AML-193 (cell line): ENCODE results near the gene ORC3.

Experiments used
- DNase-seq, 2 experiments: peaks; one replicate each; lab custom pipeline; 2025; lab: John Stamatoyannopoulos, UW

The ORC3 gene

DNA sequence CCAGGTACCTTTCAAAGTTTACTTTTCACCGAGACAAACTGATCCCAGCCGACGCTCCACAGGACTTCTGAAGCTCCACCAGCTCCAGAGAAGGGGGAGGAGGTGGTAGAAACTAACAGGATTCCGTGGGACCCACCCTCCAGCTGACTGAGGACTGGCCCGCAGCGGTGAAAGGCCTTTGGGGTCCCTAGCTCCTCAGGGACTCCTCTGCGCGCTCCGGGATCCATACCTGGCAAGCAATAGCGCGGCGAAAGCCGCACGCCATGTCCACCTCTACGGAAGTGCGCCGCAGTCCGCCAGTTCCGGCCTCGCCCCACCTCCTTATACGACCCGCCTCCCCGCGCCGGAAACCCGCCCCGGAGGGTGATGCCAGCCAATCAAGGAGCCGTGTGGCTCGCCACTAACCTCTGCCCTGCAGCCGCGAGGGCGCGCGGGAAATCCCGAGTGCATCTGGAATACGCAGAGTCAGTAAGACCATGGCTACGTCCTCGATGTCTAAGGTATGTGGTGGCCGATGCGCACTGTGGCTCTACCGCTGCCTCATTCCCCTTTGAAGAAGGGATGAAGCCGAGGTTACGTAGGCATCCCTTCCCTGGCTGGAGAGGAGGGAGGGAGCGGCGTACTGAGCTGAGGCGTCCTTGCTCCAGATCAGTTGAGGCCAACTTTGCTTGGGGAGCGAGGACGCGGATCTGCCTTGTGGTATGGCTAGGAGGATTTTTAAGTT, at the start of gene ORC3, which contains the start of gene RARS2:
Gene ORC3, plus strand, starts transcription at position 443 of the 724 bp plus-strand sequence. Its CDS starts 34 bp downstream, at position 477.
Gene RARS2, minus strand, starts transcription at position 295 of the 724 bp plus-strand sequence. Its CDS starts 30 bp downstream, at position 265.
- peak; percentile 94 to 97 for DNase-seq

GRCh38 chr6:87540539-87540938, 49.4 kb upstream of the ORC3 start:
- no peak for DNase-seq

- DNase-seq: no peak
These were observed 48.9 kb upstream of the ORC3 start for GRCh38 chr6:87541041-87541440.

GRCh38 chr6:87541744-87542143, 48.2 kb upstream of the ORC3 start:
- no peak for DNase-seq

DNA sequence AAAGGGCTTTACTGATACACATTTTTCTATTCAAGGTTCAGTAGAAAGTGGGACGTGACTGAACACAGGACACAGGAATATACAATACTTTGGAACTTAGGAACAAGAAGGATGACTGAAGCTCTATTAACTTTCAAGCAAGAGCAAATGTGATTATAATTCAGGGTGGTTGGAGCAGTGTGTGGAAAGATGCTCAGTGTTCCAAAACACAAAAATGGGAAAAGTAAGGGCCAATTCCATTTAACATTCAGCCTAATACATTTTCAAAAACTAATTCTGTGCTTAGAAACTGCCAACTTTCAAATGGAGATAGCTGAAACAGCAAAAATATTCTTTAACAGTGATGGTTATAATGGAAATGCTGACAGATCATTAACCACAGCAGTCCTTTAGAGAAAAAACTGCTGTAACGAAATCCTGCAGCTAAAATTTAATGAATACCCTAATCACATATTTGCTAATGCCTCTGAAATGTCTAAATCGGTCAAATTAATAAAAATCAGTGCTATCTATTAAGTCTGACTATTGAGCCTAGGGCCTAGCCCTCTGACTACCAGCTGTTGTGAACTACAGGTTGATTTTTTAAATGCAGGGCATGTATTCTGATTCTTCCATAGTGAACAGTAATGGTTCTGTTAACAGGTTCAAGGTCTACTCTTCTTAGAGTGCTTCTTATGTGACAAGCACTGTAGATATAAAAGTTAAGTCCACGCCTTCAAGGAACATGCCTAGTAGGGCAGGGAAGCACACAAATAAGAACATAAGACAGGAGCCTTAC, 46.0 kb upstream of the ORC3 start:
- no peak for DNase-seq

DNA sequence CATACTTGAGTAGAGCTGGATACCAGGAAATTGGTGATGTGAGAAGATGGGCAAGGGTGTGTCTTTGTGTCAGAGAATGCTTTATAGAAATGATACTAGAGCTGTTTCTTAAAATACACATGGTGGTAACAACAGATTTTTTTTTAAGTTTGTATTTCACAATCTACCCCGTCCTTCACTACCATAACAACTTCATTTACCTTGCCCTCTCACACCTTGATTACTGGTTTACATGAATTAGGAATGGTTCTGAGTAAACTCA, 45.5 kb upstream of the ORC3 start:
- DNase-seq: no peak

DNA sequence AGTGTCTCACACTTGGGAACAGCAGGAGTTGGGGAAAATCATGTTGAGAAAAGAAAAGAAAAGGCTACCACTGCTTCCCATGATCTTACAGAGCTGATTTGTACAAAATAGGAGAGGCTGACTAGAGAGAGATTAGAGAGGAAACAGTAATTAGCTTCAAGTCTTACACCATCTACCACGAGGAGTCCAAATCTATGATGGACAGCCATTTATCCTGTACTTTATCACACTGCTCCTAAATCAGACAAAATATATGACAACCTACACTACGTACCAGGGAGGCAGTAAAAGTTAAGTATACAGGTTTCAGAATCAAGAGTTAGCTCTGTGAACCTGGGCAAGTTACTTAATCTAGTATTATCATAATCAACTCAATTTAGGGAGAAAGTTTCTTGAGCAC, 38.1 kb upstream of the ORC3 start:
- no peak for DNase-seq

DNA sequence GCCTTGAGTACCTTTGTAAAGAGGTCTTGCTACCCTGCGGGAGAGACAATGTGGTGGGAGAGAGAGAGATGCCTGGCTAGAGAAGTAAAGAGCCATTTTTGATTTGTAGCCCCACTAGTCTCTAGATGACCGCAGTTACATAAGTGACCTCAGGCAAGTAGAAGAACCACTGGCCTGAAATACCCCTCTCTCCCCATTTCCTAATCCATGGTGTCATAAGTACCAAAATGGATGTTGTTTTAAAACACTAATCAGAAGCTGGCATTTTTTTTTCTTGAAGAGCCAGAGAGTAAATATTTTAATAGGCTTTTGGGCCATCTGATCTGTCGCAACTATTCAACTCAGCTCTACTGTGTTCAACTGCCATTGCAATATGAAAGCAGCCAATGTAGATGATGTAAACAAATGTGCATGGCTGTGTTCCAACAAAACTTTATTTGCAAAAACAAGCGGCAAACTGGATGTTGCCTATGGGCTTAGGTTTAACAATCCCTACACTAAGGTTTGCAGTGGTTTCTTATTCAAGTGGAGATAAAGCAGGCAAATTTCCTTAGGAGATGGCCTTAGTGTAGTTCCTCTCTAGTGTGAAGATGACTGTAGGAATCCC, 36.7 kb upstream of the ORC3 start:
- DNase-seq: no peak

DNA sequence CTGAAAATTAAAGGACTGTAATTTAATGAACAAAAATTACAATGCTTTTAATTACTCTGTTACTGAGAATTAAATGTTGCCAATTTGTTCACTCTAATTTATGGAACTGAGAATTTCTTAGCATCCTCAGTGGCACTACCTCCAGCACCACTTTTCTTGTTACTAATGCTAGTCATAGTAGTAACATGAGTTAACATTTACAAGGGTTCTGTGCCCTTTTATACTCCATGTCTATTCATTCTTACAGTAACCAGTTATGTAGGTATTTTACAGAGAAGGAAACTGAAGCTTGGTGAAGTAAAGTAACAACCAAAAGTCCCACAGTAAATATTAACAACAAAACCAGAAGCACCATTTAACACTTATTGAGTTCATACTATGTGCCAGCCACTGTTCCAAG, 34.4 kb upstream of the ORC3 start:
- DNase-seq: no peak

DNA sequence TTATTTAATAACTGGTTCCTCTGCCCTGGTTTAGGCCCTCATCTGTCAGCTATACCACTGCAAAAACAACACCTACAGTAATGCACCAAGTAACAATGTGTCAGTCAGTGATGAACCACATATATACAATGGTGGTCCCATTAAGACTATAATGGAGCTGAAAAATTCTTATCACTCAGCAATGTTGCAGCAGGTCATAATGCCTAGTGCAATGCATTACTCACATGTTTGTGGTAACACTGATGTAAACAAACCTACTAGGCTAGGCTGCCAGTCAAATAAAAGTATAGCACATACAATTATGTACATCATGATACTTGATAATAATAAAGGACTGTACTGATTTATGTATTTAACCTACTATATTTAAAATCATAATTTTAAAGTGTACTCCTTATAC, 31.5 kb upstream of the ORC3 start:
- no peak for DNase-seq

DNA sequence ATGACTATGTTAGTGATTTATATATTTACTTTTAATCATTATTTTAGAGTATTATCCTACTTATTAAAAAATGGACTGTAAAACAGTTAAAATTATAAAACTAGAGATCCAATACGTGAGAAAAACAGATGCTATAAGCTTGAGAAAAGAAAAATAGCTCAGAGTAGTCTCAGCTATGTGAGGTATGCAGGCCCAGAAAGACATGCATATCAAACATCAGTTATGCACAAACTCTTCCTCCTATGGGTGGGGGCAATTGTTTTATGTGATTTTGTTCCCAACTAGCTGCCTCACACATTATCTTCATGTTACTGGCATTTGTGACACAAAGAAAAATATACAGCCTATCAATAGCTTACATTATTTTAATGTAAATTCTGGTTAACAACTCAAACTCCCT, 28.9 kb upstream of the ORC3 start:
- no peak for DNase-seq

DNA sequence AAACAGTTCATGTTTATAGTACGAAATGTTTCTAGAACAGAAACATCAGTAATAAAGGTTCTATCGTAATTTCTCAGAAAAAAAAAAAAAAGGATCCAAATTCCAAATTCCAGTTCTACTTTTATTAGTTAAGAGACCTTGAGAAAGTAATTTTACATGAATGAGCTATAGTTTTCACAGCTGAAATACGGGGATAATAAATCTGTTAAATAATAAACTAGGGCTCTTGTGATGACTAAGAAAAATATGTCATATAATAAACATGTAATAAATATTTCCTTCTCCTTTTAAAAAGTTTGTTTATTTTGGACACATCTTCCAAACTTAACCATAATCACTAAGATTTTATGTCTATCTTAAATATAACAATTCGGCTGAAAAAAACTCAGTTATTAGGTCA, 17.9 kb upstream of the ORC3 start:
- DNase-seq: no peak

DNA sequence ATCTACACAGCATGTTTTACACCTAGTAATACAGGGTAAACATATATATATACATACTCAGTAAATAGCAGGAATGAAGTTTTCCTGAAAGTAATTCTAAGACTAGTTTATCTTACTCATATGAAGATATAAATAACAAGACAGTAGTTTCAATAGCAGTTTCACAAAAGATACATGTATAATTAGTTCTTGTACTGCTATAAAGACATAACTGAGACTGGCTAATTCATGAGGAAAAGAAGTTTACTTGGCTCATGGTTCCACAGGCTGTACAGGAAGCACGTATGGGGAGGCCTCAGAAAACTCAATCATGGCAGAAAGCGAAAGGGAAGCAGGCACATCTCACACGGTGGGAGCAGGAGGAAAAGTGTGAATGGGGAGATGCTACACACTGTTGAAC, 17.1 kb upstream of the ORC3 start:
- no peak for DNase-seq

DNA sequence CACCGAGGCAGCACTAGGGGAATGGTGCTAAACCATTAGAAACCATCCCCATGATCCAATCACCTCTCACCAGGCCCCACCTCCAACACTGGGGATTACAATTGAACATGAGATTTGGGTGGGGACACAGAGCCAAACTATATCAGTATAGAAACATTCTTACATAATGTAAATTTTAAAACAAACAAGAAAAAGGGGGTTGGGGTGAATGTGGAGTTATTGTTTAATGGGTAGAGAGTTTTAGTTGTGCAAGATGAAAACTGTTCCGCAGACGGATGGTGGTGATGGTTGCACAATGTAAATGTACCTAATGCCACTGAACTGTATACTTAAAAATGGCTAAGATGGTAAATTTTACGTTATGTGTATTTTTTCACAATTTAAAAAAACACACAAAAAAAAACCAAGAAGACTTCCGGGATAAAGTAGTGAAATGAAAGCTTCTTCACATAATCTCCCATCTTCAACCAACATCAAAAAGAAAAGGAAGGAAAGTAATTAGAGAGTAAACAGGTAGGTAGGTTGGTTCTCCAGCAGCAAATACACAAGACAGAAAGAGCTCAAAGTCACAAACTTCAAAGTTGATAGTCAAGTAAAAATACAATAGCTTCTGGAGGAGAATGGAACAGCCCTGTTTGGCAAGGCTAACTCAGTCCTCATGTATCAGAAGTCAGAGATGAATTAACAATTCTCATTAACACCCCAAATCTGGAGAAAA, 16.5 kb upstream of the ORC3 start:
- DNase-seq: no peak

GRCh38 chr6:87574237-87574804, 15.6 kb upstream of the ORC3 start:
- DNase-seq: no peak

DNA sequence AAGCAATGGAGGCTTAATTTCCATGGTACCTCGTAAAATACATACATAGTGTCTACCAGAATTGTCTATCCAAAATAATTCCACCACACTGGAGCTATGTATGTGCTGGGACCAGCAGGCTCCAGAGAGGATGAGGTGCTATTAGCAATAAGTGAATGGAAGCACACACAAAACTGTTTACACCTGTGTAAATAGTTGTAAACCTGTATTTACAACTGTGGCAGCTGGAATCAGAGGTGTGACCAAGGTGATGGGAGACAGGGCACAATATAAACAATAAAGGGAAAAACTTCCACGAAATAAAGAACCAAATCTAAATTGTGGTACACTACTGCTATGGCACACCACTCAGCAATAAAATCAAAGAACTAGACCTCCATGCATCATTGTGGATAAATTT, 14.5 kb upstream of the ORC3 start:
- no peak for DNase-seq

DNA sequence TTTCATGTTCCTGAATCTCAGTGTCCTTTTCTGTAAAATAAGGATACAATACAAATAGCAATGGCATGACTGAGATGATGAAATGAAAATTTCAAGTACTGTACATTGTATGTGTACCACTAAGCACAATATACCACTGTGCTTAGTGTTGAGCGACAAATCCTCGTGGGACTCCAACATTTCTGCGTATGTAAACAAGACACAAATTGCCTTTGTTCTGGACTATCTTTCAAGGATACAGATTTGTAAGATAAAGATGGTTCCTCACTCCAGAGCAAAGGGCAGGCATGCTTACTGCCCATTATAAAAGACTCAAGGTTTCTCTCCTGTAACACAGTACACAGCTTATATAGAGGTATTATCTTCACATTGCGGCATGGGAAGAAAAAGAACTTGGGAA, 6.1 kb upstream of the ORC3 start:
- no peak for DNase-seq

DNA sequence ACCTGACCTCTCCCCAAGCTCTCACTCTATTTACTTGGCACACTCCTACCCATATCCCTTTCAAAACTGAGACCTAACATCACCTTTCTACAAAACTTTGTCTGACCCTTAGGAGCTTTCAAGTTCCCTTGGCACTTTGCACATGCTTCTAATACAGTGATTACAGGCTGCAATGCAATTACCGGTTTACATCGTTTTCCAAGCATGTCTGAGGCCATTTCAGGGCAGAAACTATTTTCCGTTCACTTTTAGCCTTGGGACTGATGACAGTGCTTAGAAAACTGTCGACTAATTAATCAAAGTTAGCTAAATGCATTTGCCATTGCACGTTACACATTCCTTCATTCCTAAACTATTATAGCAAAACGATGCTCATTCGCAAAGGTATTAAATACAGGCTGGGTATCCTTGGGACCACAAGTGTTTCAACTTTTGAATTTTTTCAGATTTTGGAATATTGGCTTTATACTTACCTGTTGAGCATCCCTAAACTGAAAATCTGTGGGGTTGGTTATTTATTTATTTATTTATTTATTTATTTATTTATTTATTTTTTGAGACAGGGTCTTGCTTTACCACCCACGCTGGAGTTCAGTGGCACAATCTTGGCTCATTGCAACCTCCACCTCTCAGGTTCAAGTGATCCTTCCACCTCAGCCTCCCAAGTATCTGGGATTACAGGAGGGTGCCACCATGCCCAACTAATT, 3.4 kb upstream of the ORC3 start:
- DNase-seq: no peak

DNA sequence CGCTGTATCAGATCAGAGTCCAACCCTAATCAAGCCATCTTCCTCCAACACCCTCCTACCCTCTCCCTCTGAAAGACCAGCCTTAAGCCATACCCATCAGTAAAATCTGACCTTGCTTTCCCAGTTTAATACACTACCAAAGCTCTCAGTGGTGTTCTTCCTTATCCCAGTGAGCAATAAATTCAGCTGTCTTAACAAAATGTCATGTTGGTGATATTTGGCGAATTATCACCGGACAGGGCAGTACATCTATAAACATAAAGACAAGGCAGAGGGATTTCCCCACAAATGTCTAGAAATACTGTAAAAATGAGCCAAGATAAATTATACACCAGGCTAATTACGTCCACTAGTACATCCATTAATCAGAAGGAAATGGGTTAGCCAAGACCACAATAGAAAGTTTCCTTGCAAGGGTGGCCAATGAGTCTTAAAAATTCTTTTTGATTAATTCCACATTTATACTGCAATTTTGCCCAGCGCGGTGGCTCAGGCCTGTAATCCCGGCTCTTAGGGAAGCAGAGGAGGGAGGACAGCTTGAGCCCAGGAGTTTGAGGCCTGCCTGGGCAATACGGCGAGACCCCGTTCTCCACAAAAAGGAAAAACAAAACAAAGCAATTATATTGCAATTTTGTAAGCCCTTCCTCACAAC, 1.1 kb upstream of the ORC3 start:
- DNase-seq: no peak

GRCh38 chr6:87590417-87590880, 514 bp downstream of the ORC3 start:
- no peak for DNase-seq

DNA sequence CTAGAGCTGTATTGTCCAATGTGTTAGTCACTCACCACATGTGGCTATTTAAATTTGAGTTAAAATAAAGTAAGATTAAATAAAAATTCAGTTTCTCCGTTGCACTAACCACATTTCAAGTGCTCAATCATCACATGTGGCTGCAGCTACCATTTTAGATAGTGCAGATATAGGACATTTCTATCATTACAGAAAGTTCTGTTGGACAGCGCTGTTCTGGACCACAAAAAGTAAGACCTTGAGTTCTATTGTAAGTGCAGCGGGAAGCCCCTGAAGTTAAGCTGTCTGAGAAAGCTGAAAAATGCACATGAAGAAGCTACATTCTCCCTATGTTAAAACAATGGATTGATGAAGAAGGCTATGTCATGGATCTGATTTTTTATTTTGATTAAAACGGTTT, 1.1 kb downstream of the ORC3 start:
- no peak for DNase-seq
